Measurements from ENCODE around the gene VRK1.

Gene VRK1

DNA sequence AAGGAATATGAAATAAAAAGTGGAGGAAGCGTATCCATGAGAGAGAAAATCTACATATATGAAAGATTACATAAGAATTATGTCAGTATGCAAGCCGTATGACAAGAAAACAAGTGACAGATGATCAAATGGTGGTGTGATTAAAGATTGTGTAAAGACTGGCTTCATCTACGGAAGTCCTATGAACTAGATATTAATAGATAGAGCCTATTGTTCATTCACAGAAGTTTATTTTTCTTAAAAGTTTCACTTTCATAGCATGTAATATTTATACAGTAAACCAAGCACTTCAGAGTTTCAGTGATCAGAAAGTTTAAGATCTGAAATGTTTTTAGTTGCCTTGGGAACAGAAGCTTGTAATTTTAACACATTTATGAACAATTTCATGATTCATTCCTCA is 84.5 kb downstream of the VRK1 start:
- TF ChIP-seq CREB1 (IDR thresholded peaks at IDR 0.05; ENCODE audit: low read depth): no peak
- no peak for TF ChIP-seq FOXM1 (IDR thresholded peaks at IDR 0.05; ENCODE audit: borderline replicate concordance, low read depth)
- no peak for TF ChIP-seq USF1 (IDR thresholded peaks at IDR 0.05)
- no peak for TF ChIP-seq YY1 (IDR thresholded peaks at IDR 0.05; ENCODE audit: low read depth)
- no peak for TF ChIP-seq TAF1 (IDR thresholded peaks at IDR 0.05; ENCODE audit: low read depth)
- TF ChIP-seq TCF12 (IDR thresholded peaks at IDR 0.05; ENCODE audit: low read depth): no peak
- no peak for TF ChIP-seq TEAD4 (IDR thresholded peaks at IDR 0.05)
- TF ChIP-seq NFIC (IDR thresholded peaks at IDR 0.05): no peak
- no peak for TF ChIP-seq RAD21 (IDR thresholded peaks at IDR 0.05; ENCODE audit: low read depth)
- TF ChIP-seq ZBTB7A (IDR thresholded peaks at IDR 0.05; ENCODE audit: low read depth): no peak
- TF ChIP-seq, protein P1, sequence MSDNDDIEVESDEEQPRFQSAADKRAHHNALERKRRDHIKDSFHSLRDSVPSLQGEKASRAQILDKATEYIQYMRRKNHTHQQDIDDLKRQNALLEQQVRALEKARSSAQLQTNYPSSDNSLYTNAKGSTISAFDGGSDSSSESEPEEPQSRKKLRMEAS (IDR thresholded peaks at IDR 0.05): no peak
- TF ChIP-seq, protein P2, sequence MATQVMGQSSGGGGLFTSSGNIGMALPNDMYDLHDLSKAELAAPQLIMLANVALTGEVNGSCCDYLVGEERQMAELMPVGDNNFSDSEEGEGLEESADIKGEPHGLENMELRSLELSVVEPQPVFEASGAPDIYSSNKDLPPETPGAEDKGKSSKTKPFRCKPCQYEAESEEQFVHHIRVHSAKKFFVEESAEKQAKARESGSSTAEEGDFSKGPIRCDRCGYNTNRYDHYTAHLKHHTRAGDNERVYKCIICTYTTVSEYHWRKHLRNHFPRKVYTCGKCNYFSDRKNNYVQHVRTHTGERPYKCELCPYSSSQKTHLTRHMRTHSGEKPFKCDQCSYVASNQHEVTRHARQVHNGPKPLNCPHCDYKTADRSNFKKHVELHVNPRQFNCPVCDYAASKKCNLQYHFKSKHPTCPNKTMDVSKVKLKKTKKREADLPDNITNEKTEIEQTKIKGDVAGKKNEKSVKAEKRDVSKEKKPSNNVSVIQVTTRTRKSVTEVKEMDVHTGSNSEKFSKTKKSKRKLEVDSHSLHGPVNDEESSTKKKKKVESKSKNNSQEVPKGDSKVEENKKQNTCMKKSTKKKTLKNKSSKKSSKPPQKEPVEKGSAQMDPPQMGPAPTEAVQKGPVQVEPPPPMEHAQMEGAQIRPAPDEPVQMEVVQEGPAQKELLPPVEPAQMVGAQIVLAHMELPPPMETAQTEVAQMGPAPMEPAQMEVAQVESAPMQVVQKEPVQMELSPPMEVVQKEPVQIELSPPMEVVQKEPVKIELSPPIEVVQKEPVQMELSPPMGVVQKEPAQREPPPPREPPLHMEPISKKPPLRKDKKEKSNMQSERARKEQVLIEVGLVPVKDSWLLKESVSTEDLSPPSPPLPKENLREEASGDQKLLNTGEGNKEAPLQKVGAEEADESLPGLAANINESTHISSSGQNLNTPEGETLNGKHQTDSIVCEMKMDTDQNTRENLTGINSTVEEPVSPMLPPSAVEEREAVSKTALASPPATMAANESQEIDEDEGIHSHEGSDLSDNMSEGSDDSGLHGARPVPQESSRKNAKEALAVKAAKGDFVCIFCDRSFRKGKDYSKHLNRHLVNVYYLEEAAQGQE (IDR thresholded peaks at IDR 0.05; ENCODE audit: low read depth): no peak
- TF ChIP-seq EGR1 (IDR thresholded peaks at IDR 0.05): no peak

- TF ChIP-seq, protein P1 (IDR thresholded peaks at IDR 0.05): no peak
- no peak for TF ChIP-seq TAF1 (IDR thresholded peaks at IDR 0.05; ENCODE audit: low read depth)
- no peak for TF ChIP-seq YY1 (IDR thresholded peaks at IDR 0.05; ENCODE audit: low read depth)
- no peak for TF ChIP-seq EGR1 (IDR thresholded peaks at IDR 0.05)
- no peak for TF ChIP-seq EP300 (IDR thresholded peaks at IDR 0.05; ENCODE audit: borderline replicate concordance)
- TF ChIP-seq CREB1 (IDR thresholded peaks at IDR 0.05; ENCODE audit: low read depth): no peak
- TF ChIP-seq TCF12 (IDR thresholded peaks at IDR 0.05; ENCODE audit: low read depth): no peak
- TF ChIP-seq CEBPB (IDR thresholded peaks at IDR 0.05): no peak
- no peak for TF ChIP-seq RAD21 (IDR thresholded peaks at IDR 0.05; ENCODE audit: low read depth)
- TF ChIP-seq FOXM1 (IDR thresholded peaks at IDR 0.05; ENCODE audit: borderline replicate concordance, low read depth): no peak
- TF ChIP-seq, protein P2 (IDR thresholded peaks at IDR 0.05; ENCODE audit: low read depth): no peak
- TF ChIP-seq NFIC (IDR thresholded peaks at IDR 0.05): no peak
- TF ChIP-seq USF1 (IDR thresholded peaks at IDR 0.05): no peak
Measured at GRCh38 chr14:96888158-96888557, 91.0 kb downstream of the VRK1 start.

DNA sequence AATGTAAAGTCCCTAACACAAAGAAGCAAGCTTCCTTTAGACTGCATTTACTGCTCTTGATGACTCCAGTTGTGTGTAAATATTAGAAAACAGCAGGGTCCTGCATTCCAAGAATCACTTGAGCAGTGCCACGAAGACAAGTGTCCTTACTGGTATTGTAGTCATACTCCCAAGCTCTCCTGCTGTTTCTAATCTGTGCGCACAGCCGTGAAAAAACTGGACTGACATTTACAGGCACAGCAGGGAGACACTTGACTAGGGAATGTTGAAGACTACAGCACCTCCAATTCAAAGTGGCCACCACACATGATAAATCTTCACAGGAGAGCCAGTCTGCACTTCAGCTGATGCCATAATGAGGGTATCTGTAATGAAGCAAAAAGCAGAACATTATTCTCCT is 91.4 kb downstream of the VRK1 start:
- TF ChIP-seq YY1 (IDR thresholded peaks at IDR 0.05; ENCODE audit: low read depth) (0 out of 2 replicates have a peak, but pooled peaks have one; percentile 35), TAF1 (IDR thresholded peaks at IDR 0.05; ENCODE audit: low read depth) (no peak), TEAD4 (IDR thresholded peaks at IDR 0.05) (peak; percentile 97), TCF12 (IDR thresholded peaks at IDR 0.05; ENCODE audit: low read depth) (peak; percentile 85), RAD21 (IDR thresholded peaks at IDR 0.05; ENCODE audit: low read depth) (no peak), EP300 (IDR thresholded peaks at IDR 0.05; ENCODE audit: borderline replicate concordance) (peak; percentile 77), NFIC (IDR thresholded peaks at IDR 0.05) (peak; percentile 91), USF1 (IDR thresholded peaks at IDR 0.05) (0 out of 2 replicates have a peak, but pooled peaks have one; percentile 18), CEBPB (IDR thresholded peaks at IDR 0.05) (peak; percentile 43; the same call in 1 of the 2 replicates)
- TF ChIP-seq, protein P1 (IDR thresholded peaks at IDR 0.05): 0 out of 2 replicates have a peak, but pooled peaks have one; percentile 11

GRCh38 chr14:96889091-96889490 is 91.9 kb downstream of the VRK1 start:
- TF ChIP-seq, protein P1 (IDR thresholded peaks at IDR 0.05): no peak
- TF ChIP-seq EP300 (IDR thresholded peaks at IDR 0.05; ENCODE audit: borderline replicate concordance): no peak
- TF ChIP-seq EGR1 (IDR thresholded peaks at IDR 0.05): no peak
- no peak for TF ChIP-seq CREB1 (IDR thresholded peaks at IDR 0.05; ENCODE audit: low read depth)
- TF ChIP-seq USF1 (IDR thresholded peaks at IDR 0.05): no peak
- no peak for TF ChIP-seq ZBTB7A (IDR thresholded peaks at IDR 0.05; ENCODE audit: low read depth)
- no peak for TF ChIP-seq RAD21 (IDR thresholded peaks at IDR 0.05; ENCODE audit: low read depth)
- no peak for TF ChIP-seq YY1 (IDR thresholded peaks at IDR 0.05; ENCODE audit: low read depth)
- no peak for TF ChIP-seq TEAD4 (IDR thresholded peaks at IDR 0.05)
- TF ChIP-seq NFIC (IDR thresholded peaks at IDR 0.05): no peak
- TF ChIP-seq, protein P2 (IDR thresholded peaks at IDR 0.05; ENCODE audit: low read depth): no peak
- no peak for TF ChIP-seq TAF1 (IDR thresholded peaks at IDR 0.05; ENCODE audit: low read depth)
- no peak for TF ChIP-seq FOXM1 (IDR thresholded peaks at IDR 0.05; ENCODE audit: borderline replicate concordance, low read depth)
- TF ChIP-seq CEBPB (IDR thresholded peaks at IDR 0.05): no peak
- no peak for TF ChIP-seq TCF12 (IDR thresholded peaks at IDR 0.05; ENCODE audit: low read depth)

Data from Ishikawa (cell line).